K562 (cell line): Measurements from ENCODE around the gene TRAF1. TPM values are rescaled to one million over a fixed set of nuclear protein-coding genes. Genes with fewer than 3 reads are reported as not detected.

Experiments
- ARID4B ChIP-seq: sonication (generic); formaldehyde crosslinking; IDR thresholded peaks from 2 replicates; pipeline ENCODE4 v1.8.0; 2022; ENCODE audit warnings: mild to moderate bottlenecking, missing genetic modification reagents
- BRF1 ChIP-seq: IDR thresholded peaks from 3 replicates; pipeline ENCODE4 v1.6.1; 2011; ENCODE audit warnings: borderline replicate concordance, mild to moderate bottlenecking; ENCODE audit not compliant: insufficient read length; ENCODE audit errors: extremely low read depth
- CBX5 ChIP-seq: IDR thresholded peaks from 2 replicates; pipeline ENCODE4 v1.6.1; 2014; ENCODE audit warnings: low read depth, borderline replicate concordance
- CHD4 ChIP-seq: fragments of 200-600 bp; sonication (generic); IDR thresholded peaks from 3 replicates; pipeline ENCODE4 v1.6.1; 2012; ENCODE audit warnings: low read depth, mild to moderate bottlenecking, mixed read lengths, low read length, inconsistent platforms; ENCODE audit not compliant: insufficient read depth, insufficient replicate concordance, poor library complexity, severe bottlenecking
- DMBX1 ChIP-seq: fragments of 250-450 bp; sonication (Bioruptor Pico); IDR thresholded peaks from 2 replicates; pipeline ENCODE4 v1.8.0; 2022; ENCODE audit warnings: inconsistent platforms, mild to moderate bottlenecking, moderate library complexity, borderline replicate concordance
- FOSL1 ChIP-seq: fragments of 200-800 bp; sonication (Bioruptor generic); conservative IDR thresholded peaks from 2 replicates; pipeline ENCODE4 v1.6.1; 2016; ENCODE audit warnings: missing genetic modification characterization, missing compliant biosample characterization
- HMGXB4 ChIP-seq: sonication (generic); formaldehyde crosslinking; IDR thresholded peaks from 2 replicates; pipeline ENCODE4 v1.8.1; 2023; ENCODE audit warnings: mild to moderate bottlenecking, missing genetic modification reagents
- HNRNPLL ChIP-seq: fragments of 200-400 bp; formaldehyde crosslinking; IDR thresholded peaks from 2 replicates; pipeline ENCODE4 v1.6.1; 2017; ENCODE audit warnings: low read length, low read depth, mild to moderate bottlenecking; ENCODE audit not compliant: poor library complexity, severe bottlenecking
- LARP7 ChIP-seq: fragments of 450-650 bp; IDR thresholded peaks from 2 replicates; pipeline ENCODE4 v1.6.1; 2016
- MCM5 ChIP-seq: fragments of 450-650 bp; IDR thresholded peaks from 2 replicates; pipeline ENCODE4 v1.6.1; 2016; ENCODE audit warnings: low read depth
- PCBP1 ChIP-seq: fragments of 200-400 bp; formaldehyde crosslinking; IDR thresholded peaks from 2 replicates; pipeline ENCODE4 v1.6.1; 2018; ENCODE audit warnings: mild to moderate bottlenecking, low read depth, low read length; ENCODE audit not compliant: poor library complexity, severe bottlenecking
- PTRF ChIP-seq: fragments of 450-650 bp; IDR thresholded peaks from 2 replicates; pipeline ENCODE4 v1.6.1; 2016; ENCODE audit warnings: mild to moderate bottlenecking, missing genetic modification characterization, missing compliant biosample characterization
- RBFOX2 ChIP-seq: fragments of 200-400 bp; formaldehyde crosslinking; IDR thresholded peaks from 2 replicates; pipeline ENCODE4 v1.6.1; 2017; ENCODE audit warnings: low read depth, mild to moderate bottlenecking, low read length, moderate library complexity
- RUNX1 ChIP-seq: sonication (generic); IDR thresholded peaks from 2 replicates; pipeline ENCODE4 v1.6.1; 2016; ENCODE audit warnings: antibody characterized with exemption, low read depth
- SIRT6 ChIP-seq: IDR thresholded peaks from one replicate; pipeline ENCODE4 v1.6.1; 2012; ENCODE audit warnings: low read depth, mild to moderate bottlenecking, control low read depth, inconsistent platforms, low read length, moderate library complexity
- SOX6 ChIP-seq: fragments of 450-650 bp; IDR thresholded peaks from 2 replicates; pipeline ENCODE4 v1.6.1; 2014; ENCODE audit warnings: mild to moderate bottlenecking
- SREBF1 ChIP-seq: fragments of 150-350 bp; IDR thresholded peaks from 2 replicates; pipeline ENCODE4 v1.6.1; 2014; ENCODE audit warnings: antibody characterized with exemption, low read depth, low read length, borderline replicate concordance
- TSC22D4 ChIP-seq: fragments of 450-650 bp; IDR thresholded peaks from 2 replicates; pipeline ENCODE4 v1.6.1; 2016; ENCODE audit warnings: missing genetic modification characterization, missing biosample characterization, control low read depth
- USF1 ChIP-seq: sonication (generic); formaldehyde crosslinking; IDR thresholded peaks from 2 replicates; pipeline ENCODE4 v1.9.0; 2022; ENCODE audit warnings: mild to moderate bottlenecking, missing genetic modification reagents
- XRCC4 ChIP-seq: IDR thresholded peaks from one replicate; pipeline ENCODE4 v1.6.1; 2011; ENCODE audit not compliant: insufficient read depth, insufficient read length; ENCODE audit errors: extremely low read depth
- ZNF143 ChIP-seq: sonication (generic); formaldehyde crosslinking; IDR thresholded peaks from 2 replicates; pipeline ENCODE4 v1.9.0; 2022; ENCODE audit warnings: mild to moderate bottlenecking, missing genetic modification reagents
- ZNF239 ChIP-seq: fragments of 250-450 bp; sonication (Bioruptor Pico); IDR thresholded peaks from 2 replicates; pipeline ENCODE4 v1.4.0; 2020; ENCODE audit warnings: mild to moderate bottlenecking
- polyA plus RNA-seq, 8 experiments: library from polyadenylated mRNA; depleted of rRNA in 4 of 8; stranded (reverse) in 5 of 8; unstranded in 3 of 8; fragments of >200 nt; fragmentation: Nextera tagmentation in 2 of 8; fragmentation: Illumina TruSeq in 1 of 8; extraction: Ambion mirVana in 2 of 8; extraction: Trizol in 1 of 8; gene quantifications; 2 replicates each; pipeline versions ENCODE4 v1.2.1 to v1.2.3, GENCODE V29; 2011 to 2014; ENCODE audit warnings: inconsistent platforms in 1 of 8, missing spikeins in 1 of 8
- total RNA-seq, 7 experiments: library from RNA; depleted of rRNA in 6 of 7; stranded (reverse); fragments of >200 nt in 6 of 7; fragmentation: Illumina TruSeq in 2 of 7; extraction: Trizol in 2 of 7; gene quantifications; 2 replicates each; pipeline versions ENCODE4 v1.2.1 to v1.2.3, GENCODE V29; 2011 to 2021; ENCODE audit warnings: low replicate concordance in 1 of 7

TRAF1 gene
- total and polyA plus RNA-seq, 9 of the 15 experiments (the other 6 are each of a cell fraction or from before 2014, with no cell fraction given) = 0.01 to 1.1 (median 0.04) TPM; not detected in 2

- TF ChIP-seq ARID4B (CRISPR knock-in tag) = 0 out of 2 replicates have a peak, but pooled peaks have one; percentile 38
- no peak for TF ChIP-seq DMBX1 (CRISPR knock-in tag)
- TF ChIP-seq RBFOX2 = peak; percentile 48; the same call in 1 of the 2 replicates
- TF ChIP-seq ZNF239 (CRISPR knock-in tag) = no peak
- no peak for TF ChIP-seq LARP7
- no peak for TF ChIP-seq FOSL1 (tag)
- TF ChIP-seq CBX5 = no peak
- no peak for TF ChIP-seq MCM5
- TF ChIP-seq ZNF143 (CRISPR knock-in tag) = 0 out of 2 replicates have a peak, but pooled peaks have one; percentile 13
- TF ChIP-seq XRCC4 = no peak
- TF ChIP-seq TSC22D4 (tag) = no peak
- TF ChIP-seq SREBF1 = no peak
- TF ChIP-seq SOX6 = no peak
- TF ChIP-seq USF1 (CRISPR knock-in tag) = peak; percentile 12; the same call in 1 of the 2 replicates
- TF ChIP-seq PCBP1 = no peak
- no peak for TF ChIP-seq SIRT6
- TF ChIP-seq CHD4 = no peak
- no peak for TF ChIP-seq RUNX1
- TF ChIP-seq HMGXB4 (CRISPR knock-in tag) = no peak
- no peak for TF ChIP-seq PTRF (tag)
- TF ChIP-seq HNRNPLL = peak; percentile 42
- TF ChIP-seq BRF1 = no peak
These were observed 70.5 kb downstream of the TRAF1 start (continued) for GRCh38 chr9:120855827-120856670.
